NCI-H510A treated with DMSO at 0.1 percent for 48 hours (cell line): ENCODE data around the gene CNOT6.

ENCODE experiments used
- DNase-seq: peaks from one replicate; lab custom pipeline; 2025; lab: John Stamatoyannopoulos, UW

CNOT6 gene

GRCh38 chr5:180600554-180601041, 106.4 kb downstream of the CNOT6 start:
- no peak for DNase-seq

DNA sequence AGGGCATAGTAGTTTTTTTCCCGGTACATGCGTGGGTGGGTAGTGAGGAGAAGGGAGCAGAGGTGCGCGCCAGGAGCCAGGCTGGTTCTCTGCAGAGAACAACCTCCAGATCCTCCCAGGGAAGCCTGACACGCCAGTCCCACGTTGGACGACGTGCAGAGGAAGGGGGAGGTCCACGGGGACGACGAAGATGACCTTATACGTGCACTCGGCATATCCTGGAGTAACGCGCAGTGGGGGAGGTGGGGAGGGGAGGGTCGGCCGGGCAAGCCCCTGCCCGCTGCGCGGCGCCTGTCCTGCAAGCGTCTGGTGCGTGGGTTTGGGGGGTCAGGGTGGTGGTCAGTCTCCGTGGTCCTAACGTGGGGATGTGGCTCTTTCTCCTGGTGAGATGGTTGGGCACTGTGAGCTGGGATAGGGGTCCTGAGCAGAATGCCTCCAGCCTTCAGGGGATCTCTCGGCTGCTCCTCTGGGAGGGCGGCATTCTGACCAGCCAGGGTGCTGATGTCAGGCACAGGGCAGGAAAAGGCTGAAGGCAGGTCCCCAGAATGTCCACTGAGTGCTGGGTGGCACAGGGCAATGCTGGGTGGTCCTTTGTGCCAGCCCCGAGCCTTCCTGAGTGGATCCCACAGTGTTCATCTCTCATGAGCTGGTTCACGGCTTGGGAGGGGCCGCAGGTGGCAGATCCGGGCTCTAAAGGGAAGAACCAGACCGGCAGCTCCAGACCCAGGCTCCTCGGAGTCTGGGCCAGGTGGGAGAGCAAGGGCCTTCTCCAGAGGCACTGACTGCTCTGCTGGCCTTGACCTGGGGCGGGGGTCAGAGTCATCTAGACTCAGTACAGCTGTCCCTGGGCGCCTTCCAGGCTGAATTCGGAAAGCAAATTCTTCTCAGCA, 107.7 kb downstream of the CNOT6 start:
- no peak for DNase-seq

DNA sequence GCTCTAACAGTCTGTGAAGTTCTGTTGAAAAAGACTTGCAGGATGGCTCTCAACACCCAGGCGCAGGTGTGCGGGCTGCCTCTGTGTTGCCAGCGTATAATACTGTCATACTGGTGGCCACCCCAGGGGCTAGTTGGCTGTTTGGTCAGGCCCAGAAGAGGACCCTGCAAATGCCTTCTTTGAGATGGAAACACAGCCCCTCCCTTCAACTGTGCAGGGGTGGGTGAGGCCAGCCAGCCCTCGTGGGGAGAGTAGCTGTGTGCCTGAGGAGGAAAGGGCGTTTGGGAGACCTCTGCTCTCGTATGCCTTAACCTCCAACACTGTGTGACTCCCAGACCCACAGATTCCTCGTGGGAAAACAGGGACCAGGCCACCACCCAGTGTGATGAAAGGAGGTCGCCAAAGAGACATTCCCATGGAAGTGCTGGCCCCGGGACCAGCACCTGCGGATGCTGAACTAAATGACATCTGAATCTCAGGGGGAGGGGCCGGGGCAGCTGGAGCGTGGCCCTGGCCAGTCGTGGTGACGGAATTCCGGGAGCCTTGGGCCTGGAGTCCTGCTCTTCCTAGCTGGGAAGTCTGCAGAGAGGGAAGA, 108.4 kb downstream of the CNOT6 start:
- no peak for DNase-seq

GRCh38 chr5:180603076-180603594, 109.0 kb downstream of the CNOT6 start:
- no peak for DNase-seq

- DNase-seq, result no peak
Observed at GRCh38 chr5:180604271-180604670, 110.1 kb downstream of the CNOT6 start.

DNA sequence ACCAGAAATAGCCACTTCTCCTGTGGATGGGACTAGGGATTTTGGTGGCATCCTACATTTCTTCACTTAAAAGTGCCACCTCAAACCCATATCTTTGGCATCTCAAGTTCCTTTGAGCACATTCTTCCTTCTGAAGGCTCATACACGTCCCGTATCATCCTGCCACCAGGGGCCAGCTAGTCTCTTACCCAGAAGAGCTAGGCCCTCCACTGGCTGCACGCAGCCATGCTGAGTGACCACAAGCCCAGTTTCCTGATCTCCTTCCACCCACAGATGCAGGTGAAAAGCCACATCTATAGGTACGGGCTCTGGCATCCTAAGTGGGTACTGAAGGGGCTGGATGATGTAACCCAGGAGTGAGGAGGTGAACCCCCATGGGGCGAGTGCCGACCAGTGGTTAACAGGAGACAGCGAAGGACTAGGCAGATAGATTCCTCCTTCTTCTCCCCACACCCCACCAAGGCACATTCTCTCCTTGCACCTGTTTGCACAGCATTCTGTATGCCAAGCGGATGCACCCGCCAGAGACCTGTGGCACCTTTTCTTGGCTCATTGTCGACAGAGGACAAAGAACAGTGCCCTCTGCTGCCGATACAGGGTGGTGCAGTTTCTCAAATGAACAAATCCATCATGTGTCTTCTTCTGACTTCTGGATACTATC, 111.5 kb downstream of the CNOT6 start:
- no peak for DNase-seq

DNA sequence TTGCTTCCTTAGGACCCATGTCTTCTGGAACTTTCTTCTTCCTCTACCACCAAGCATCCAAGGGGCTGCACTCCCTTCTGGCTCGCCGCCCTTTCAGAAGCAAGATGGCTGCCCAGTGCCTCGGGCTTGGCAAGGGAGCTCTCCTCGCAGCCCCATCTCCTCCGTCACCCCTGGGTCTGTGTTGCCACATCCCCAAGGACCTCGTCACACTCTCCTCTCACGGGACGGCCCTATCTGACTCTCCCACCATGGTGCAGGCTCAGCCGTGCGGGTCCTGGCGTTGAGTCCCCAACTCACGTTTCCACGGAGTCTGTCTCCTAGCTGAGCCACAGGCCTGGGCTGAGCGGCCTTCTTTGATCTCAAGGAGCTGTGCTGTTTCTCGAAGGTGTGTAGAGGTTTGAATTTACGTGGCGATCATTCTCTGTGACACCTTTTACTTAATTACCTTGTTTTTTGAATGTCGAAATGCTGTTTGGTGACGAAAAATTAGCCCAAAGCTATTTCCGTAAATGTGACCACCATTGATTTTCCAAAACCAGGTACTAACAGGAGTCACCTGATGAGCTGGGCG, 112.1 kb downstream of the CNOT6 start:
- DNase-seq, result no peak

DNA sequence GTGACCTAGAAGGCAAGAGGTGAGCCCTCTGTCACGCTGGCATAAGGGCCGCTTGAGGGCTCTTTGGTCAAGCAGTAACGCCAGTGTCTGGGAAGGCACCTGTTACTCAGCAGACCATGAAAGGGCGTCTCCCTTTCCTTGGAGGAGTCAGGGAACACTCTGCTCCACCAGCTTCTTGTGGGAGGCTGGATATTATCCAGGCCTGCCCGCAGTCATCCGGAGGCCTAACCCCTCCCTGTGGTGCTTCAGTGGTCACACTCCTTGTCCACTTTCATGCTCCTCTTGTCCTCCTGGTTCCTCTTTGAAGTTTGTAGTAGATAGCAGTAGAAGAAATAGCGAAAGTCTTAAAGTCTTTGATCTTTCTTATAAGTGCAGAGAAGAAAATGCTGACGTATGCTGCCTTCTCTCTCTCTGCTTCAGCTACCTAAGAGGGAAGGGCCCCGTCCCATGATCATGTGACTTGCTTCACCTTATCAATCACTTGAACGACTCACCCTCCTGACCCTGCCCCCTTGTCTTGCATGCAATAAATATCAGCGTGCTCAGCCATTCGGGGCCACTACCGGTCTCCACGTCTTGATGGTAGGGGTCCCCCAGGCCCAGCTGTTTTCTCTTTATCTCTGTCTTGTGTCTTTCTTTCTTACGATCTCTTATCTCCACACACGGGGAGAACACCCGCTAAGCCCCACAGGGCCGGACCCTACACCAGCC, 113.8 kb downstream of the CNOT6 start:
- no peak for DNase-seq

DNA sequence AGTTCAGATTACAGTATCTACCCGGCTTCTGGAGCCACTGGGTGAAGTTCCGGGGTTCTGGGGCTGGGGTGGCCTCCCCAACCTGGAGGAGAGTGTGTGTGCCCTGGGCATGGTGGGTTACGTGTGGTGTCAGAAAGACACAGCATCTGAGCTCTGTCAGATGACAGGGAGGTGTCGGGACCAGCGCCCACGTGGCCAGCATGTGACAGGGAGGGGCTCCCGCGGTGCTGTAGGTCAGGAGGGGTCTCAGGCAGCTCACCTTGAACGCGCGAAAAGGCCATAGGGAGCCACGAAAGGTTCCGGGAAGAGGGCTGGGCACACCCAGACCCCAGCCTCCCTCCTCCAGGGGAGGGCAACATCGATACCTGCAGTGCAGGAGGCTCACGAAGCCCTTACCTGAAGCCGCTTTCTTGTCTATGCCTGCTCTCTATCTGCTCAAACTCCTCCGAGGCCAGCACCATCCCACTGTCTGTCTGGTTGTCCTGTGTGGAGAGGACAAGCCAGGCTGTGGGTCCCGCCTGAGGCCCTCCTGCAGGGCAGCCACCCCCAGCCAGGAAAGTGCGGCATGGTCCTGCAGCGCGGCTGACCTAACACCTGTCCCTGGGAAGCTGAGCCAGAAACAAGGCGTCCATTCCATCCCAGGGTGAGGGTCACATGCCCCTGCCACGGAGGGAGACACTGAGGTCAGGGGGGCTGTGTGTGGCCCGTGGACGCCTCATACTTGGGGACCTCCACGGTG, 114.6 kb downstream of the CNOT6 start:
- no peak for DNase-seq

- no peak for DNase-seq
Observed at GRCh38 chr5:180609386-180609785, 115.2 kb downstream of the CNOT6 start.

DNA sequence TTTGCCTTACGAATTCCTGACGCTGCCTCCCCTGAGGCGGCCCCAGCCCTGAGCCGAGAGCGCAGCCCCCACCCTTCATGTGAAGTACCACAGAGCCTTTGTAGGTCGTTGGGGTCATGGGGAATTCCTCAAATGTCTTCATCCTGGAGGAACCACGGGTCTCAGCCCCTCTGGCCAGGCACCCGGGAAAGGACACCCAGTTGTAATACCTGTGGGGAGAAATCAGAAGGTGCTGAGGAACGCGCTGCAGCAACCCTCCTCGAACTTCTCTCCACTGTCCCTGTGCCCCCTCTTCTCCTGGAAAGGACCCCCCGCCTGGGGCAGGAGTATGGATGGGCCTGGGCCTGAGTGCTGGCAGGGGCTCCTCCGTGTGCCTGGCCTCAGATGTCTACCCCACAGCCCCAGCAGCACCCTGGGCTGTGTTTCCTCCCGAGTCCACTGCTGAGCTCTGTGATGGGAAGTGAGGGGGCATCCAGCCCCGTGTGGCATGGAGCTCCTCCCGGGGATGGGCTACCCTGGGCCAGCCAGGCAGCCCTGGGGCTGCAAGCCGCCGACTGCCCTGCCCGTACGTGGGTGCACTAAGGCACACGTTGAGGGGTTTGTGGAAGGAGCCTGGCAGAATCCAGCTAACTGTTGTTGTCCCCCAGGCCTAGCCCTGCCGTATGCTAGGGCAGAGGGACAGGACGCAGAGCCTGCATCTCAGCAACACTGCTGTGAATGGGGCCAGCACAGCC, 115.8 kb downstream of the CNOT6 start:
- DNase-seq, result no peak

GRCh38 chr5:180611140-180611850, 117.1 kb downstream of the CNOT6 start:
- DNase-seq, result no peak

DNA sequence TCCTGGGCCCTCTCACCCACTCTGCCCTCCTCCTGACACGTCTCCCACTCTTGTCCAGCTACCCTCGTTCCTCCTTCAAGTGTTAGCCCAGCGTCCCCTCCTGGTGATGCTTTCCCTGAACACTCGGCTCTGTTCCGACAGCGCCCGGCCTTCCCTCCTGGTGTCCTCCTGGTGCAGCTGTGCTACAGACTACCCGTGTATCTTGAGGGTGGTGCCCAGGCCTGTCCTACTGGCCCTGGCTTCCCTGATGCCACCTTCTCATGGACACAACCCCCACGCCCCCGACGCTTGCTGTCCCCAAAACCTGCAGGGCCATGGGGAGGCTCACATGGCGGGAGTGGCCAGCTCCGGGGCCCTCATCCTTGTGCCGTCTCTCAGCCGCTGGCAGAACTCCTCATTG, 118.5 kb downstream of the CNOT6 start:
- no peak for DNase-seq

GRCh38 chr5:180613188-180613813, 119.1 kb downstream of the CNOT6 start:
- no peak for DNase-seq

- no peak for DNase-seq
Observed at GRCh38 chr5:180613814-180614188, 119.6 kb downstream of the CNOT6 start.

DNA sequence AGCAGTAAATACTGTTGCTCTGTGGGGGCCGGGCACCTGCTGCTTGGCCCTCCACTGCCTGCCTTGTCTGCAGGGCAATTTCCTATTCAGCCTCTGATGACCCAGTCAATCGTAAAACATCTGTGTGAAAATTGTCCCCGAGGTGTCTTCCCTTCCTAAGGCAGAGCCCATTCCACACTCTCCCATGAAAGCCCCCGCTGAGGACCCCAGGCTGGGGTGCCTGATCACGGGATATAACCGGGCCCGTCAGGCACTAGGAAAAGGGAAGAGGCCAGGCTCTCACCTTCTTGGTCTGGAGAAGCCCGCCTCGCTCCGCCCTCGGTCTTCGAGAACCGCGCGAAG, 124.3 kb downstream of the CNOT6 start:
- DNase-seq, result no peak

DNA sequence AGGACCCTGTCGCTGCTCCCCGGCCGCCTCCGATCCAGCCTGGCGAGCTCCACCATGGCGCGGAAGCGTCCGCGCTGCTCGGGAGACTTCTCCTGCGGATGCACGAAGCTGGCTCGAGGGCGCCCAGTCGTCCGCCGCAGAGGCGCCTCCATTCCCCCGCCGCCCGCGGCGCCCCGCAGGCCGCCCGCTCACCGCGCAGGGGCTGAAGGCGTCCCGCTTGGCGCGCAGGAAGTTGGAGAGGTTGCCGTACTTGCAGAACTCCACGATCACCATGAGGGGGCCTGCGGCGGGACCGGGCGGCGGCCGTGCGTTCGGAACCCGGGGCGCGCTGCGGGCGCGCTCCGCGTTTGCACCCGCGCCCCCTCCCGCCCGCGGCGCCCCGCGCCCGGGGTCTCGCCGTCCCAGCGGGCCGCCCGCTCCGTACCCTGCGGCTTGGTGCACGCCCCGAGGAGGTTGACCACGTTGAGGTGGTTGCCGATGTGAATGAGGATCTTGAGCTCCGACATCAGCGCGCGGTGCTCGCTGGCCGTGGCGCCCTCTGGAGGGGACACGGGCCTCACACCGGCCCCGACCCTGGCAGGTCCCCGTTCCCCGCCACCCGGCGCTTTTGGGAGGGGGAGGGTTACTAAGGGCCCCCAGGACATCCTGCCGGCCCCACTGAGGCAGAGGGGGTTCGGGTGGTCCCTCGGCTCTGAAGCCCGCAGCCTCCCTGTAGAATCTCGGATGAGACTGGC, 124.8 kb downstream of the CNOT6 start:
- DNase-seq, result no peak

- DNase-seq, result no peak
Observed at GRCh38 chr5:180619563-180619915, 125.4 kb downstream of the CNOT6 start.

DNA sequence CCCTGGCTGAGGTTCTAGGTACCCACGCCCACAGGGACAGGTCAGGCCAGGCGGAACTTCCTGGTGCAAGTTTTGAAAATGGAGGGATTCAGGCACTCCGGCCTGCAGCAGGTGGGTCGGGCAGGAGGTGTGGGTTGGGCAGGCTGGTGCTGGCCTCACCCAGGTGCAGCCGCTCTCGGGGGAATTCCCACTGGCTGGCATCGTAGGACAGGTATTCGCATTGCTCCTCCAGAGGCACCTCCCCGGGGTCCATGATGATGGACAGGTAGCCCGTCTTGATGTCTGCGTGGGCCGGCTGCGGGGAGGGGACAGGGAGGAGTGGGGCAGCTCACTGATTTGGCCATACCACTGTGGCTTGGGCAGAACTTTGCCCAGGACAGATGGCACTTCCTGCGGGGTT, 125.8 kb downstream of the CNOT6 start:
- no peak for DNase-seq
